ENCODE results near the gene OS9.
"Not testable (repeated sequence)": the region's sequence is repeated elsewhere in the genome, so short reads cannot be mapped to it uniquely, and the experiment has no call there.

DNA sequence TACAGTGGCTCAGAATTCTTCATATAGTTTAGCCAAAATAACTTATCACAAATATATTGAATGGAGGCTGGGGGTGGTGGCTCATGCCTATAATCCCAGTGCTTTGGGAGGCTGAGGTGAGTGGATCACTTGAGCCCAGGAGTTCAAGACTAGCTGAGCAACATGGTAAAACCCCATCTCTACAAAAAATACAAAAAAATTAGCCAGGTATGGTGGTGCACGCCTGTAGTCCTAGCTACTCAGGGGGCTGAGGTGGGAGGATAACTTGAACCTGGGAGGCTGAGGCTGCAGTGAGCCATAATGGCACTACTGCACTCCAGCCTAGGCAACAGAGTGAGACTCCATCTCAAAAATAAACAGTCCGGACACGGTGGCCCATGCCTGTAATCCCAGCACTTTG is 22.1 kb upstream of the OS9 start:
- not testable (repeated sequence) for TF ChIP-seq ILF3 (IDR thresholded peaks at IDR 0.05; ENCODE audit: borderline replicate concordance); IFI16 (CRISPR knock-in tag; IDR thresholded peaks at IDR 0.05); NCOA1 (IDR thresholded peaks at IDR 0.05; ENCODE audit: low read depth); EGR1 (conservative IDR thresholded peaks at IDR 0.05); MYBL2 (IDR thresholded peaks at IDR 0.05; ENCODE audit: low read depth); MYBL2 (CRISPR knock-in tag; IDR thresholded peaks at IDR 0.05; ENCODE audit: borderline replicate concordance); ZNF274 (IDR thresholded peaks at IDR 0.05; ENCODE audit: borderline replicate concordance, low read depth, low read length)
